HG03064 (cell line): Measurements from ENCODE around the gene GSPT1.
"Not testable (repeated sequence)": the region's sequence is repeated elsewhere in the genome, so short reads cannot be mapped to it uniquely, and the experiment has no call there.

Source experiments
- ATAC-seq: cut with Tn5 transposase; IDR thresholded peaks from one replicate; pipeline ENCODE4 v1.9.1; 2021; ENCODE audit warnings: low read depth; ENCODE audit not compliant: unreplicated experiment

GSPT1 gene

DNA sequence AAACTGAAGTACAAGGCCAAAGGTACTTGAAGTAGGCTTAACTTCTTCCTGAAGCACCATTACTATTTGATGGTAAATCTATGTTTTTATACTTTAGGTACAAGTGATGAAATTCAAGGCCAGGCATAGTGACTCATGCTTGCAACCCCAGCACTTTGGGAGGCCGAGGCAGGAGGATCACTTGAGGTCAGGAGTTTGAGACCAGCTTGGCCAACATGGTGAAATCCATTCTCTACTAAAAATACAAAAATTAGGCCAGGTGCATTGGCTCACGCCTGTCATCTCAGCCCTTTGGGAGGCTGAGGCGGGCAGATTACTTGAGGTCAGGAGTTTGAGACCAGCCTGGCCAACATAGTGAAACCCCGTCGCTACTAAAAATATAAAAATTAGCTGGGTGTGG, 92.1 kb downstream of the GSPT1 start:
- not testable (repeated sequence) for ATAC-seq

DNA sequence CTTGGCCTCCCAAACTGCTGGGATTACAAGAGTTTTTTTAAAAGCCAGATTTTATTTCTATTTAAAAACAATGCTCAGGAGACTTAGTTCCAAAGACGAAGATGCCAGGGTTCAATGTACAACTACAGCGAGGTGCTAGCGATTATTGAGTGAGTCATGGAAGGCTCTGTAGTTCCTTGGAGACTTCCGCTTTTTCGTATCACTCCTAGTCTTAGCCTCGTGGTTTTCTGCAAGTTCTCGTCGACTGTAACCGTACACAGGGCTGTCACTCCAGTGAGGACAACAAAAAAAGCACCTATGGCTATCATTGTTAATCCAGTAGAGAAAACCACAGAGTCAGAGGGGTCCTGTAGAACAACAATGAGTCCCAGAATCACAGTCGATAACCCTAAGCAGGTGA, 96.0 kb downstream of the GSPT1 start:
- no peak for ATAC-seq

DNA sequence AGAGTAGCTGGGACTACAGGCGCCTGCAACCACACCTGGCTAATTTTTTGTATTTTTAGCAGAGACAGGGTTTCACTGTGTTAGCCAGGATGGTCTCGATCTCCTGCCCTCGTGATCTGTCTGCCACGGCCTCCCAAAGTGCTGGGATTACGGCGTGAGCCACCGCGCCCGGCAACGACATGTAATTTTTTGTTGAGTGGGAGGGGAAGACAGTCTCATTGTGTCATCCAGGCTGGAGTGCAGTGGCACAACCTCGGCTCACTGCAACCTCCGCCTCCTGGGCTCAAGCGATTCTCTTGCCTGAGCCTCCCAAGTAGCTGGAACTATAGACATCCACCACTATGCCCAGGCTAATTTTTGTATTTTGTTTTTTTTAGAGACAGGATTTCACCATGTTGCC, 96.8 kb downstream of the GSPT1 start:
- not testable (repeated sequence) for ATAC-seq
